HUES48 (cell line): ENCODE data around the gene PCGF3.

ENCODE experiments used
- H3K27ac ChIP-seq: one replicate; pipeline ENCODE4 v1.7.0; 2013; ENCODE audit warnings: low read depth, low read length, inconsistent platforms
- H3K27me3 ChIP-seq: 2 replicates; pipeline ENCODE4 v1.6.1; 2013; ENCODE audit warnings: mild to moderate bottlenecking, low read length; ENCODE audit not compliant: control insufficient read depth, insufficient read depth
- H3K36me3 ChIP-seq: 2 replicates; pipeline ENCODE4 v1.6.1; 2013; ENCODE audit warnings: low read length; ENCODE audit not compliant: control insufficient read depth, insufficient read depth
- H3K4me1 ChIP-seq: 2 replicates; pipeline ENCODE4 v1.6.1; 2013; ENCODE audit warnings: mild to moderate bottlenecking, low read length; ENCODE audit not compliant: control insufficient read depth, insufficient read depth
- H3K4me3 ChIP-seq: 2 replicates; pipeline ENCODE4 v1.5.1; 2013; ENCODE audit warnings: mild to moderate bottlenecking, low read depth, low read length
- H3K9ac ChIP-seq: 2 replicates; pipeline ENCODE4 v1.6.1; 2013; ENCODE audit warnings: mild to moderate bottlenecking, low read depth, low read length, moderate library complexity
- H3K9me3 ChIP-seq: 2 replicates; pipeline ENCODE4 v1.6.1; 2013; ENCODE audit warnings: low read length; ENCODE audit not compliant: control insufficient read depth, insufficient read depth

The PCGF3 gene

GRCh38 chr4:708631-708933 lies 3.0 kb downstream of the PCGF3 start:
- no peak overlapping the region for H3K4me3 ChIP-seq

GRCh38 chr4:709348-709747 lies 3.7 kb downstream of the PCGF3 start:
- Histone ChIP-seq H3K27ac (no peak overlapping the region), H3K4me3 (no peak overlapping the region), H3K9ac (no peak overlapping the region), H3K9me3 (no peaks in the 10 kb centered on the region), H3K36me3 (peaks cover 15% of the 10 kb centered on the region), H3K4me1 (peaks cover 5% of the 10 kb centered on the region; the same call in 1 of the 2 replicates), H3K27me3 (peaks cover 5% of the 10 kb centered on the region)

More at GRCh38 chr4:708631-708933, 3.0 kb downstream of the PCGF3 start:
- peaks cover 5% of the 10 kb centered on the region; the same call in 1 of the 2 replicates for H3K4me1 ChIP-seq
- no peak overlapping the region for H3K9ac ChIP-seq
- peaks cover 11% of the 10 kb centered on the region for H3K36me3 ChIP-seq
- H3K27ac ChIP-seq: no peak overlapping the region
- H3K9me3 ChIP-seq: no peaks in the 10 kb centered on the region
- peaks cover 5% of the 10 kb centered on the region for H3K27me3 ChIP-seq

GRCh38 chr4:710116-710515 lies 4.5 kb downstream of the PCGF3 start:
- peaks cover under 1% of the 10 kb centered on the region for H3K27me3 ChIP-seq
- H3K4me3 ChIP-seq: no peak overlapping the region
- H3K36me3 ChIP-seq: peaks cover 18% of the 10 kb centered on the region
- no peak overlapping the region for H3K9ac ChIP-seq
- H3K27ac ChIP-seq: no peak overlapping the region
- peaks cover 5% of the 10 kb centered on the region; the same call in 1 of the 2 replicates for H3K4me1 ChIP-seq
- no peaks in the 10 kb centered on the region for H3K9me3 ChIP-seq

GRCh38 chr4:710916-711315 lies 5.3 kb downstream of the PCGF3 start:
- Histone ChIP-seq H3K9ac (no peak overlapping the region), H3K9me3 (no peaks in the 10 kb centered on the region), H3K4me3 (no peak overlapping the region), H3K27ac (no peak overlapping the region), H3K27me3 (no peaks in the 10 kb centered on the region), H3K36me3 (peaks cover 18% of the 10 kb centered on the region), H3K4me1 (peaks cover 5% of the 10 kb centered on the region; the same call in 1 of the 2 replicates)

GRCh38 chr4:712093-712492 lies 6.5 kb downstream of the PCGF3 start:
- no peak overlapping the region for H3K9ac ChIP-seq
- no peak overlapping the region for H3K27ac ChIP-seq
- no peaks in the 10 kb centered on the region for H3K9me3 ChIP-seq
- H3K36me3 ChIP-seq: peaks cover 18% of the 10 kb centered on the region
- H3K4me1 ChIP-seq: peaks cover 1% of the 10 kb centered on the region; the same call in 1 of the 2 replicates
- H3K4me3 ChIP-seq: no peak overlapping the region
- H3K27me3 ChIP-seq: no peaks in the 10 kb centered on the region

GRCh38 chr4:712916-713632 lies 7.4 kb downstream of the PCGF3 start:
- H3K27ac ChIP-seq: no peak overlapping the region
- no peak overlapping the region for H3K4me3 ChIP-seq
- no peak overlapping the region for H3K9ac ChIP-seq
- no peaks in the 10 kb centered on the region for H3K9me3 ChIP-seq
- H3K4me1 ChIP-seq: no peaks in the 10 kb centered on the region
- H3K27me3 ChIP-seq: no peaks in the 10 kb centered on the region
- peaks cover 18% of the 10 kb centered on the region for H3K36me3 ChIP-seq

- Histone ChIP-seq H3K27ac (no peak overlapping the region), H3K9ac (no peak overlapping the region), H3K36me3 (peaks cover 18% of the 10 kb centered on the region), H3K4me3 (no peak overlapping the region), H3K9me3 (no peaks in the 10 kb centered on the region), H3K27me3 (no peaks in the 10 kb centered on the region), H3K4me1 (no peaks in the 10 kb centered on the region)
Measured at GRCh38 chr4:714087-714486, 8.5 kb downstream of the PCGF3 start.

- no peaks in the 10 kb centered on the region for H3K27me3 ChIP-seq
- H3K4me3 ChIP-seq: no peak overlapping the region
- no peaks in the 10 kb centered on the region for H3K9me3 ChIP-seq
- H3K36me3 ChIP-seq: 0 out of 2 replicates have a peak, but pooled peaks cover 7% of the 10 kb centered on the region
- H3K9ac ChIP-seq: no peak overlapping the region
- no peak overlapping the region for H3K27ac ChIP-seq
- H3K4me1 ChIP-seq: no peaks in the 10 kb centered on the region
Measured at GRCh38 chr4:717601-718320, 12.1 kb downstream of the PCGF3 start.

GRCh38 chr4:718460-718859 lies 12.8 kb downstream of the PCGF3 start:
- Histone ChIP-seq H3K9me3 (no peaks in the 10 kb centered on the region), H3K4me1 (no peaks in the 10 kb centered on the region), H3K4me3 (no peak overlapping the region), H3K36me3 (0 out of 2 replicates have a peak, but pooled peaks cover 12% of the 10 kb centered on the region), H3K9ac (no peak overlapping the region), H3K27me3 (no peaks in the 10 kb centered on the region), H3K27ac (no peak overlapping the region)

GRCh38 chr4:720111-720860 lies 14.7 kb downstream of the PCGF3 start:
- 0 out of 2 replicates have a peak, but pooled peaks cover 4% of the 10 kb centered on the region for H3K36me3 ChIP-seq
- no peak overlapping the region for H3K27ac ChIP-seq
- no peaks in the 10 kb centered on the region for H3K4me1 ChIP-seq
- H3K4me3 ChIP-seq: no peak overlapping the region
- no peaks in the 10 kb centered on the region for H3K9me3 ChIP-seq
- H3K27me3 ChIP-seq: no peaks in the 10 kb centered on the region
- no peak overlapping the region for H3K9ac ChIP-seq
